Fibroblast of skin of scalp (primary cell): ENCODE results near the gene PLA2G2C.

ENCODE experiments used
- DNase-seq: peaks from one replicate; pipeline ENCODE4 v3.0.0-alpha.2; 2013

The PLA2G2C gene

DNA sequence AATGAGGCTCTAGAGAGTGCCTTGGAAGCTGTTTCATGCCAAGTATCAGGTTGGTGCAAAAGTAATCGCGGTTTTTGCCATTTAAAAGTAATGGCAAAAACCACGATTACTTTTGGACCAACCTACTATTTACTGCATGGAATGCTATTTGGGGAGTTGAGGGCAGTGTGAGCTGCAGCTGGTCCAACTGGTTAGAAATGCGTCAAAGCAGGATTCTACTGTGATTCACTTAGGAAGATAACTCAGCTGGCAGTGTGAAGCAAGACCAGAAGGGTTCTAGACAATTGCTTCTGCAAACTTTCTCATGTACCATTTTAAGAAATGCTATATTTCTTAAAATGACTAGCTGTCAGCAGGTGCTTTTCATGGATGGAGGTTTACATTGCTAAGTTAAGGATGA, 21.2 kb upstream of the PLA2G2C start:
- no peak for DNase-seq

DNA sequence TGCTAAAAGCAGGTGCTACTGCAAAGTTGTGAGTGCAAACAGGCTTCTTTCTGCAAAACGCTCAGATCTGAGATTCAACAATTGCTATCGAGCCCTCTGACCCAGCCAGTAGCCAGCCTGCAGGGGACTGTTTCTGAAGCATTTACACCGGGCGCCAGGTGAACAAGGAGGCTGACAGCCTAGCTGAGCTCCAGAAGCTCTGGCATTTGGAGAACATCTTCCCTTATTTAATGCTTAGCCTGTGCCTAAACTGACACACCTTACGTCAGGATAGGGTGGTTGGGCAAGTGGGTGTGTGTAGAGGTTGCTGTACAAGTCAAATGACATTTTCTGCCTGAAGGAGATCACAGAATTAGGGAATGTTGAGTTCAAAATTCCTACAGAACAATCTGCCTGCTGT, 15.8 kb upstream of the PLA2G2C start:
- DNase-seq: no peak

DNA sequence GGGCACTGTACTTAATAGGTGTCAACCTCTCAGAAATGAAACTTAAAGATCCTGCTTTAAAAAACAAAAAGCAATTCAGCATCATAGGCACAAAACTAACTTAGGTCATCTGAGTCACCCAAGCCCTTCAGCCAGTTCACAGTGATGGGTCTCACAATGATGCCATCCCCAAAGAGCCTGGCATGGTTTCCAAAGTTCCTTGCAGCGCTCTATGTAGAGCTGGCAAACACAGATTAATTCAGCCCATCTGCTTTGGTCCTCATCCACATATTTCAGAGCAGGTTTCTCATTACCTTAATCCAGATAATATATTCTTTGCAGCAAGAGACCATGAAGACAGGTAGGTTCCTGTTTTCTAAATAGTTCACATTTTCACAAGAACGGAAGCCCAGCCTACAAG, 14.6 kb upstream of the PLA2G2C start:
- no peak for DNase-seq

DNA sequence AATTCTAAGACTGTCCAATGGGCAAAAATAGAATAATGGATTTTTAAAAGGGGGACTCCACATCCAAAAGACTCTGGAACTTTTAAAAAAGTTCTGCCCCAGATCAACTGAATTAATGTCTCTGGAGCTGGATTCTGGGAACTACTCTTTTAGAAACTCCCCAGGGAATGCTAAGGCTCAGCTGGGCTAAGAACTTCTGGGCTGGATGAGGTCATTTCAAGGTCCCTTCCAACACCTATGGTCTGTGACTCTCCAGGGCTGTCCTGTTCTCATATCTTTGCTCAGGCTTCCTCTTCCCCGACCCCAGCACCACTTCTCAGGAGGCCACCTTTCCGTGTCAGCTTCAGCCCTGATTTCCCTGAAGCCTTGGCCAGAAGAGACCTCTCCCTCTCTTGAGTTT, 13.5 kb upstream of the PLA2G2C start:
- no peak for DNase-seq

DNA sequence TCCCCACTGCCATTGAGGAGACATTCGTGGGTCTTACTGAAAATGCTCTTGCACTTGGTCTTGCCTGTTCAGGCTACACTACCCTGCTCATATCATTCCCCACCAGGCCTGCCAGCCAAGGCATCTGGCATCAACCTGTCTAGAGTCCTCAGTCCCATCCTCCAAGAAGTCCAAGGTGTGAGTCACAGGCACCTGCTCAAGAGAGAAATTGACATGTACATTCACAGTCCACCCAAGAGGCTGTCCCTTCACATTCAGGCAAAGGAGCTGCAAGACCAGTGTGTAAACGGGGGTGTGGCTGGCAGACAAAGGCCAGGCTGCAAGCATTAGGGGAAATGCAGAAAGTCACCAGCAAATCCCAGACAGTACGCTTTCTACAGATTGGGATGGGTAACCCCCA, 13.1 kb upstream of the PLA2G2C start:
- no peak for DNase-seq

DNA sequence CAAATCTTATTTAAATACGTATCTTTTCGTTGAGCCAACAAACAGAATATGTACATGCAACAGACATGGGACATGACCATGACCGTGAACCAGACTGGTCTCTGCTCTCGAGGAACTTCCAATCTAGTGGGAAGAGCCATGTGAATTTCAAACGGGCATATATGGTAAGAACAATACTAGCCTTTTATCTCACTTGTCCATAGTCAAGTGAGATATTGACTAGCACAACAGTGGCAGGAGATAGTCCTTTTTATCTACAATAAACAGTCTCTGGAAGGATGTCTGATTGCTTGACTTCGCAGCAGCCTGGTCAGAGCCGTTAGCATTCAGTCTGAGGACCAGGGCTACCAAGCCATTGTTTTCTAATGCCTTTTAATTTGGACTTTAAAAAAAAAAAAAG, 12.6 kb upstream of the PLA2G2C start:
- DNase-seq: no peak

DNA sequence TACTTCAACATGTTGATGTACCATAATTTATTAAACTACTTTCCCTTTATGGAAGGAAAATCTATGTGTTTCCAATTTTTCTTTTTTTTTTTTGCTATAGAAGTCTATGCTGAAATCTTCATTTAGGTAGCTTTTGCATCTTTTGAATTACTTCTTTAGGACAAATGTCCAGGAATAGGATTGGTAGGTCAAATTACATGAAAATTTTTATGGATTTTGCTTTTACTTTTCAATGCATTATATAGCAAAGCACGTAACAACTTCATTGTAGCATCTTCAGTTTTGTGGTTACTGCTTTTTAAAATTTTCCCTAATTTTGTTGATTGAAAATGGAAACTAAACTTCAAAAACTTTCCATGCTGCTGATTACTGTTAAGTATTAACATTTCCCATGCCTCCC, 12.0 kb upstream of the PLA2G2C start:
- DNase-seq: no peak

DNA sequence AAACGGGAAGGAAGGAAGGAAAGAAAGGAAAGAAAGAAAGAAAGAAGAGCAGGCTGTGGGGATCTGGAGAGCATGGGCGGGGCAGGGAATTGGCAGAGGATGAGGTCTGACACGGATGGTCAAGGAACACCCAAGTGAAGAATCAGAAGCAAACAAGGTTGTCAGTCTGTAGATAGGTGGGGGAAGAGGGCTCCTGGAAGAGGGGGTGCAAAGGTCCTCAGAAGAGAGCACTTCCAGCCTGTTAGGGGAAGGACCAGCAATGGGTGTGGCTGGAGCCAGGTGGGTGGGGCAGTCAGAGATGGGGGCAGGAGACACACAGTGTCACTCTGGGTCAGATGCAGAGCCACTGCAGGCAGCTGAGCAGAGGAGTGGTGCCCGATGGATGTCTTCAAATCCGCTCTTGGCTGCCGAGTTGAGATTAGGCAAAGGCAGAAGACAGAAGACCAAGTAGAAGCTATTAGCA, 11.0 kb upstream of the PLA2G2C start:
- DNase-seq: no peak

DNA sequence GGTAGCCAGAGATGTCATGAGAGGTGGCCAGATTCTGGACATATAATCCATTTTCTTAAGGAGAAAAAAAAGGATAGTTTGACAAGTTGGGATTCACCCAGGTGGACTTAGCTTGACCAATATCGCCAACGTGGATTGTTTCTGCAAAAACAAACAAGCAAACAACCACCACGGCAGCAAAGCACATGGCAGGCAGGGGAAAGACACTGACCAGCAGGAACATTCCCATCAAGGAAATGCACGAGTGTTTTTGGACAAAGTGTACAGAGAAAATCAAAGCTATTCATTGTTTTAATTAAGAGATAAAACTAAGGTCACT, 9.1 kb upstream of the PLA2G2C start:
- no peak for DNase-seq

DNA sequence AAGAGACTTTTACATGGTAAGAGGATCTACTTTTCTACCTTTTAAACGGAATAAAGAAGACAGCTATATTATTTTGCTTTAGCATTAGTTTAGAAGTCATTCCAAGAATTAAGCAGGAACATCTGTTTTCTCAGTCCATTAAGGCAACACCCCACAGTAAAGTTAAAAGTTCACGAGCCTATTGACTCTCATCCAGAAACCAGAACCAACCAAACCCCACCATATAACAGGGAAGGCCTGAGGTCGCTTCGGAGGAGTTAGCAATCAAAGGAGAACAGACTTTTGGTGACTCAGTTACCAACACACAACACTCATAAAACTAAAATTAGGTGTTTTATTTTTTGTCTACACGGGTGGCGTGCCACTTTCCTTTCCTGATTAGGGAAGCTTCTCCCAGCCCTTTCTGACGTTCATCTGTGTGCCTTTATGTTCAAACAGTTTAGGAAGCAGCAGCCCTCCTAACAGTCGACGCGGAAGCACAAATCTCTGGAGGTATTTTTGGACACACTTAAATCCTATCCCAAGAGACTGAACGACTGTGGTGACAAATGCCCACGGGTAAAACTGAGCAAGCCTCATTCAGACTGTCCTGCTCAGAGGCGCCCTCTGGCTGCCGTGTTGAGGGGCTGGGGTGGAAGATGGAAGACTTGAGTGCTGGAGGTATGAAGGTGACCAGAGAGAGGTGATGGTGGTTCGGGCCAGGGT, 8.6 kb upstream of the PLA2G2C start:
- DNase-seq: peak; percentile 46

DNA sequence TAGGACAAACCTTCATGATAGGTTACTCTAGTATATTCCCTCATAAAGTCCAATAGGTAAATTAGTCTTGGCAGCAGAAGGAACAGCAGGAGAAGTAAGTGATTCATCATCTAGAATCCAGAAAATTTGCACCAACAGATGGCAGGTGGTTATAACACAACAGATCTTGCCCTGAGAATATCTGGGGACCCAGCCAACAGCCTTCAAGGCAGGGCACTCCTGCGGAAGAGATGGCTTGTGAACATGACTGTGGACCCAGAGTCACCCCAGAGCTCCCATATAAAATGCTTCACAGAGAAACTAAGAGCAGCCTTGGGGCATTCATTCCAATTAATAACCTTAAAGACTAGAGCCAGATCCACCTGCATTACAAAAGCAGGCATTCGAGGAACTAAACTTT, 7.9 kb upstream of the PLA2G2C start:
- DNase-seq: no peak

DNA sequence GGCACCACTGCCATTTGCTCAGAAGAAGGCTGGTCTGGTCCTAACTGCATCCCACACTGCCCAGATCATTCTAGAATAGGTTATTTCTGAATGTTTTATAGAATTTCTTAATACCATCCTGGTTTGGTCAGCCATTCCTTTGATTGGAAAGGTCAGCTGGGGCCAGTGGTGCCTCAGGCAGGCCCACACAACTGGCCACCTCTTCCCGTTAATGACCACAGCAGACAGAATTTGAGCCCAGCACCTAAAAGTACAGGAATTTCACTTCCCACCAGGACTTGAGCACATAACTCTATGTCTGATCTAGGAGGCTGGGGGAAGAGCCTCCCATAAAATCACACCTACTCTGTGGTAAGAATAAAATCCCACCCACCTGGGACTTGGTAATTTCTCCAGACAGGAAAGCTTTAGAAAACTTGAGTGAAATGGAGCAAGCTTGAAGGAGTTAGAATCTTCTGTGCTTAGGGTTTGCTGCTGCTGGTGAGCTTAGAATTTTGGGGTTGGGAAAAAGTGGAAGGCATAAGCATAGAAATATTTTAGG, 6.6 kb upstream of the PLA2G2C start:
- no peak for DNase-seq

DNA sequence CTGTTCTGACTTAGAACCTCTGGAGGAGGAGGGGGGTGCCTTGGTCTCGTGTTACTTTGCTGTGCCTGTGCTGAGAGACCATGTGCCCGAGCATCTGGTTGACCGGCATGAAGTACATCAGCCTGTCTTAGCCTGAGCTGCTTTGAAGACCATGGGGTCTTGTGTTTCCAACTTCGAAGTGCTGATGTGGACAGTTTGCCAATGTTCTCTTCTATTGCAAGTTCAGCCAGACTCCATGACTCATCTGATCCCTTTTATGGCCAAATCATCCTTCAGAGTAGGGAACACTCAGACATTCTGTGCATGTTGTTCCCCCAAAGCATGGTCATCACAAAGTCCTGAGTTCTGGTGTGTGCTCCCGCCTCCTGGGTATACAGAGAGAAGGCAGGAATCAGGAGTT, 6.0 kb upstream of the PLA2G2C start:
- DNase-seq: no peak

DNA sequence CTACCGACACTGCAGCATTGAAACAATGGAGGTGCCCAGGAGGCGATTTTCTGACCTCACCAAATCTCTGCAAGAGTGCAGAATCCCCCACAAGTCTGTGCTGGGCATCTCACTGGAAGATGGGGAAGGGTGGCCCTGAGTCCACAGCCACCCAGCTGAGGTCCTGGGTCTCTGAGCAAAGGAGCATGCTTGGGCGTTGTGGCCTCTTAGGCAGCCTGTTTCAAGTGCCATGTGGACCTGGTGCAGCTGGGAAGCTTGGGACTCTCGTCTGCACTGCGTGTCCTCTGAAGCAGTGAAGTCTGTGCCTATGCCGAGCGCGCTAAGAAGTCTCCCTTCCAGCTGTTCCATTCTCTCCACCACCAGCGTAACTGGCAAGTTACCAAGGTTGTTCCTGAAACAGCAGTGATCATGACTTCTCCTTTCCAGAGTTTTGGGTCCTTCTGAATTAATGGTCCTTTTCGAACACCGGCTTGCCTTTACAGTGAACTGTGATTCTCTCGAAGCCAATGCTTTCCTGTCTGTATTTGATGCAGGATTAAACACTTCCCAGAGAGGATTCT, 5.0 kb upstream of the PLA2G2C start:
- no peak for DNase-seq

DNA sequence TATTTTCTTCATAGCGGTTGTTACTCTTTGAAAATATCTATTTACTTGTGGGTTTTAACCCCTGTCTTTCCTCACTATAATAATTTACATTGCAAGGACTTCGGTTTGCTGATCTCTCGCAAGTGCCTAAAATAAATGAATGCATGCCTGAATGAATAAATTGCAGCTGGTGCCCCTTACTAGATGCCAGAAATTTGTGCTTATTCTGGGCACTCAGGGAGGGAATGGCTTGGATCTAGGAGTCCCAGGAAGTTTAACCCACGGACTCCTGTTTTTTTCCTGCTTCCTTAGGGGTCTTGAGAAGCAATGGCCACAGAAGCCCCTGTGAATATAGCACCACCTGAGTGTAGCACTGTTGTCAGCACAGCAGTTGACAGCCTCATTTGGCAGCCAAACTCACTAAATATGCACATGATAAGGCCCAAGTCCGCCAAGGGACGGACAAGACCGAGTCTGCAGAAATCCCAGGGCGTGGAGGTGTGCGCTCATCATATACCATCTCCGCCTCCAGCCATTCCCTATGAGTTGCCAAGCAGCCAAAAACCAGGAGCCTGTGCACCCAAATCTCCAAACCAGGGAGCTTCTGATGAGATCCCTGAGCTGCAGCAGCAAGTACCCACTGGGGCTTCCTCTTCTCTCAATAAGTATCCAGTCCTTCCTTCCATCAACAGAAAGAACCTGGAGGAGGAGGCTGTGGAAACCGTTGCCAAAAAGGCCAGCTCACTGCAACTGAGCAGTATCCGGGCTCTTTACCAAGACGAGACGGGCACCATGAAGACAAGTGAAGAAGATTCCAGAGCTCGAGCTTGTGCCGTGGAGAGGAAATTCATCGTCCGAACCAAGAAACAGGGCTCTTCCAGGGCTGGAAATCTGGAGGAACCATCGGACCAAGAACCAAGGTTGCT, 4.2 kb upstream of the PLA2G2C start:
- no peak for DNase-seq

DNA sequence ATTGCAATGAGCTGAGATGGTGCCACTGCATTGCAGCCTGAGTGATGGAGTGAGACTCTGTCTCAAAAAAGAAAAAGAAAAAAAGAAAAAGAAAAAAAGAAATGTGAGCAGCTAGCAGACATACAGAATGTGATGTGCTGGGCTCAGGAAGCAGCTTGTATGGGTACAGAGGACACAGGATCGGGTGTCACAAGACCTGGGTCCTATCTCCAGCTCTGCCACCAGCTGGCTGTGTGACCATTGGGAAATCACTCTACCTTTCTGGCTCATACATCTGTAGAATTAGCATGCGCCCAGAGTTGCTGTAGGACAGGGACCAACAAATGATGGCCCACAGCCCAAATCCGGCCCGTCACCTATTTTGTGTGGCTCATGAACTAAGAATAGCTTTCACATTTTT, 3.3 kb upstream of the PLA2G2C start:
- DNase-seq: no peak

DNA sequence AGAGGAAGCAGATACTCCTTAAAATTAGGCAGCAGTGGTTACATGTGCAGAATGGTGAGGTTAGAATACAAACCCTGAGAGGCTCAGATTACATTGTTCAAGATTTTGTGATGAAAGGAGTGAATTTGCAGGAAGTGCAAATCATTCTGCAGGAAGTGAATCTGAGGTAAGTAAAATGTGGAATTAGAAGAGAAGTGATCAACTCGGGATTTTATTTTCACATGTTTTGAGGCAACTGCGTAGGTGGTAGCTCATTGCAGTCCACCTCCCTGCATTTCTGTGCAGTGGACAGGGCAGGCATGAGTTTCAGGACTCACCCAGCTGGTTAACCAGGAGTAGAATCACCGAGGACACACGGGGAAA, 2.1 kb upstream of the PLA2G2C start:
- no peak for DNase-seq

DNA sequence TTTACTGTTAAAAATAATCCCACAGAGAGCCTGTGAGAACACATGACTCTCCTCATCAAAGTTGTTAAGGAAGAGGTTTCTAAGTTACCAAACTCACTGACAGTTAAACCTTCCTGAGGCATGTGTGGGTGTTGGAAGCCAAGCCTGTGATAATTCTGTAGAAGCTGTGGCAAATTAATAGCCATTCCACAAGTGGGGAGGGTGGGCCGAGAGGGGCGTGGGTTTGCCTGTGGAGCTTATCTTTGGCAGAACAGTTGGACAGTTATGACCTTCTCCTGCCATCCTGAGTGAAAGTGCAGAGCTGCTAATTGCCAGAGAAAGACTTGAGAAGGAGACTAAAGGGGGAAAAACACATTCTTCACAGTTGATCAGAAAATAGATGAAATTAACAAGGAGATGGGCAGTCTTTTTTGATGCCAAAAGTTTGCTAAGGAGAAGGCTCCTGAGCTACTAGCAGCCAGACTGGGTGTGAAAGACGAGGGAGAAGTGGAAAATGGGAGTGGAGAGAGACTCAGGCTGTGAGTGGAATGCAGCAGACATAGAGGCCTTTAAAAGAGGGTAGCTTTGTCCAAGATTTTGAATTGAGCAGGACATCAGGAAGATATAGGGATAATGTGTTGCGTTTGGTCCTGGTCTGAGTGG, 1.6 kb upstream of the PLA2G2C start:
- no peak for DNase-seq

DNA sequence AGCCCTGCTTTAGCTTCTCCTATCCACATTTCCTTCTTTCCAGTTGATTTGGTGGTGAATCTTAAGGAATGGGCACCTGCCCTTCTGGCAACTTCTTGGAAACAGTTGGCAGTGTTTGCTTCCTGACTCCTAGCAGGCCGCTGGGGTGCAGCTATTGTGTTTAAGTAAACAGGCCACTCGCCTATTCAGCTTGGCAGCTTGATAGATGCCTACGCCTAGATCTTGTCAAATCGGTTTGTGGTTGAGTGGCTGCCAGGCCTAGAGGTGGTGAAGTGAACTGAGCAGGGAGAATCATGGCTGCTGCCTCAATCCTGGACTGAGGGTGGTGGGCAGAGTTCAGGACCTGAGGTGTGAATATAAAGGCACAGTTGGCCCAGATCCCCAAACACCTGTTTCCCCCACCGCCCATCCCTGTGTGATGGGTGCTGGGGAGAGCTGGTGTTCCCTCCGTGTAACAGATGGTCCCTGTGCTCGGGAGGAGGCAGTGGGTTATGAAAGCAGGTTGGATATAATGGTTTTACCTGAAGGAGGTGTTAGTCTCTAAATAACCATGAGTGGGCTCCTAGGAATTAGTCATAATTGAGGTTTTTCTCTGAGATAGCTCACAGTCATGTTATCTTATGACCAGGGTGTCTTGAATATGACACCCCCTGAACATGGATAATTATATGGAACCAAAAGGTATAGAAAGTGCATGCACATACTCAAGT, 940 bp upstream of the PLA2G2C start:
- DNase-seq: no peak

DNA sequence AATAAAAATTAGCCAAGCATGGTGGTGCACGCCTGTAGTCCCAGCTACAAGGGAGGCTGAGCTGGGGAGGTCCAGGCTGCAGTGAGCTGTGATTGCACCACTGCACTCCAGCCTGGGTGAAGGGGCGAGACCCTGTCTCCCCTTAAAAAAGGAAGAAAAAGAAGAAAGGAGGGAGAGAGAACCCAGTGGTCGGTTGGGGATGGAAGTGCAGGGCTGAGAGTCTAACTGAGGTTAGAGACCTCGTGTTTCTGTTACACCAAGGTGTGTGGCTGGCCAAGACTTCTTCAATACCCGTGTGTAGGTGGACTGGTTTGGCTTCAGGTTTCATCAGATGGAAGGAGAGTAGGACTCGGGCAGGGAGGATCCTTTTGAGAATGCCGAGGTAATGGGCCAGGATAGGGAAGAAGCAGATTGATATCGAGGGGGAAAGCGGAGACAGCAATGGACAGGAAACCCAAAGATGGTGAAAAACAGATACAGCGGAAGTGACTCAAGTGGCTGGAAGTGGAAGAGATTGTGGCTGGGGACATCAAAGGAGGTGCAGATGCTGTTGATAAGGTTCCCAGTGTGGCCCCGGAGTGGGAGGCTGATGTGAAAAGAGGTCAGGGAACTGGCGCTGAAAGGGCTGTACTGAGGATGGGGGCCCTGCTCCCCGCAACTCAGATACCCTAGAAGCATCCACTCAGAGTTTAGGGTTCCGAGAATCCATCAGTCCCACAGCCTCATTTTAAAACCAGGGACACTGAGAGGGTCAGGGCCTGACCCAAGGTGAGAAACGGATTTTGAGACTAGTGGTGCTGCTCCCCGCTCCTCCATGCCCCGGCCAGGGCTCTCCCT, 1.1 kb downstream of the PLA2G2C start:
- no peak for DNase-seq

DNA sequence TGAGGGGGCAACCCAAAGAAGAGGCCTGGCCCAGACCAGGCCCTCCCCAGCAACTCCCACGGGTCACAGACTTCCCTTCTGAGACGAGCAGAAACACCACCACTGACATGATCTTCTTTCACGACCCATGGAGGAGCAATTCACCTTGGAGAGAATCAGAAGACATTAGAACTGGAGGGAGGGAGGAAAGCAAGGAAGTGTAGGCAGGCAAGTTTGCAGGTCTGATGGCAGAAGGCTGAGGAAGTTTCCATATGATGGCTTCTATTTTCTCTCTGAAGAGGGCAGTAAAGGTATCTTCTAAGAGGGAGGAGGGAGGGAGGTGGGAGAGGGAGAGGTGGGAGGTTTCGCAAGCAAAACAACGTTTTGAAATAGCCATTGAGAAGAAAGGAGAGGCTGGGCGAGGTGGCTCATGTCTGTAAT, 1.8 kb downstream of the PLA2G2C start:
- no peak for DNase-seq
